Stimulated activated CD8-positive, alpha-beta memory T cell treated with anti-CD3 and anti-CD28 coated beads, Interleukin-7, amount 100 ng/mL, for 48 hours (primary cell): Measurements from ENCODE around the gene TPGS1.

Source experiments
- DNase-seq, 2 donors: peaks; one replicate each; pipeline ENCODE4 v3.0.0-alpha.2; 2020; ENCODE audit warnings: low read depth in 1 of 2; ENCODE audit errors: extremely low read depth in 1 of 2

The TPGS1 gene

DNA sequence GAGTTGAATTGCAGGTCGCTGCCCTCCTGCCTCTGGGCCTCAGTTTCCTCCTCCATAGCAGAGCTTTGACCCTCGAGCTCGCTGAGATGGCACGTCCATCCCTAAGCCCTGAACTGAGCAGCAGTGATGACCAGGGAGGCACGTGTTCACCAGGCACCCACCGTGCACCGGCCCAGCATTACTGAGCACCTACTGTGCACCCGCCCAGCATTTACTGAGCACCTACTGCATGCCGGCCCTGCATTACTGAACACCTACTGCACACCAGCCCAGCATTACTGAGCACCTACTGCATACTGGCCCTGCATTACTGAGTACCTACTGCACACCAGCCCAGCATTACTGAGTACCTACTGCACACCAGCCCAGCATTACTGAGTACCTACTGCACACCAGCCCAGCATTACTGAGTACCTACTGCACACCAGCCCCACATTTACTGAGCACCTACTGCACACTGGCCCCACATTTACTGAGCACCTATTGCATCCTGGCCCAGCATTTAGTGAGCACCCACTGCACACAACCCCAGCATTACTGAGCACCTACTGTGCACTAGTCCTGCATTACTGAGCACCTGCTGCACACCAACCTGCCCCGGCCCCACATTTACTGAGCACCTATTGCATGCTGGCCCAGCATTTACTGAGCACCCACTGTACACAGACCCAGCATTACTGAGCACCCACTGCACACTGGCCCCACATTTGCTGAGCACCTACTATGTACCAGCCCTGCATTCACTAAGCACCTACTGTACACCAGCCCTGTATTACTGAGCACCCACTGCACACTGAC lies 6.3 kb downstream of the TPGS1 start:
- no peak for DNase-seq

DNA sequence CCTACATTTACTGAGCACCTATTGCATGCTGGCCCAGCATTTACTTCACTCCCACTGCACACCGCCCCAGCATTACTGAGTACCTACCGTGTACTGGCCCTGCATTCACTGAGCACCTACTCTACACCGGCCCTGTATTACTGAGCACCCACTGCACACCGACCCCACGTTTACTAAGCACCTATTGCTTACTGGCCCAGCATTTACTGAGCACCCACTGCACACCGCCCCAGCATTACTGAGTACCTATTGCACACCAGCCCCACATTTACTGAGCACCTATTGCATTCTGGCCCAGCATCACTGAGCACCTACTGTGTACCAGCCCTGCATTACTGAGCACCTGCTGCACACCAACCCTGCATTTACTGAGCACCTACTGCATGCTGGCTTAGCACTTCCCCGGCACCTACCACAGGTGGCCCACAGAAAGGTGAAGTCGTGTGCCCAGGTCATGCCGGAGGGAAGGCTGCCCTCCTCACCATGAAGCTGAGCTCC lies 6.9 kb downstream of the TPGS1 start:
- no peak for DNase-seq

DNA sequence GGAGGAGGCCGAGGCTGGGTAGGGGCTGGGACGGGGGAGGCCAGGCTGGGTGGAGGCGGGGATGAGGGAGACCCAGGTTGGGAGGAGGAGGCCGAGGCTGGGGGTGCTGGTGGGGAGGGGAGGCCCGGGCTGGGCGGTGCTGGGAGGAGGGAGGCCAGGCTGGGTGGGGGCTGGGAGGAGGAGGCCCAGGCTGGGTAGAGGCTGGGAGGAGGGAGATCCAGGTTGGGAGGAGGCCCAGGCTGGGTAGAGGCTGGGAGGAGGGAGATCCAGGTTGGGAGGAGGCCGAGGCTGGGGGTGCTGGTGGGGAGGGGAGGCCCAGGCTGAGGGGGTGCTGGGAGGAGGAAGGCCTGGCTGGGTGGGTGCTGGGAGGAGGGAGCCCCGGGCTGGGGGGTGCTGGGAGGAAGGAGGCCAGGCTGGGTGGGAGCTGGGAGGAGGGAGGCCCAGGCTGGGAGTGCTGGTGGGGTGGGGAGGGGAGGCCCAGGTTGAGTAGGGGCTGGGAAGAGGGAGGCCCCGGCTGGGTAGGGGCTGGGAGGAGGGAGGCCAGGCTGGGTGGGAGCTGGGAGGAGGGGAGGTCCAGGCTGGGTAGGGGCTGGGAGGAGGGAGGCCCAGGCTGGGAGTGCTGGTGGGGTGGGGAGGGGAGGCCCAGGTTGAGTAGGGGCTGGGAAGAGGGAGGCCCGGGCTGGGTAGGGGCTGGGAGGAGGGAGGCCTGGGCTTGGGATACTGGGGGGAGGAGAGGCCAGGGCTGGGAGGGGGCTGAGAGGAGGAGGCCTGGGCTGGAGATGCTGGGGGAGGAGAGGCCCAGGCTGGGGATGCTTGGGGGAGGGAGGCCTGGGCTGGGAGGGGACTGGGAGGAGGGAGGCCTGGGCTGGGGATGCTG lies 10.7 kb downstream of the TPGS1 start:
- no peak for DNase-seq

DNA sequence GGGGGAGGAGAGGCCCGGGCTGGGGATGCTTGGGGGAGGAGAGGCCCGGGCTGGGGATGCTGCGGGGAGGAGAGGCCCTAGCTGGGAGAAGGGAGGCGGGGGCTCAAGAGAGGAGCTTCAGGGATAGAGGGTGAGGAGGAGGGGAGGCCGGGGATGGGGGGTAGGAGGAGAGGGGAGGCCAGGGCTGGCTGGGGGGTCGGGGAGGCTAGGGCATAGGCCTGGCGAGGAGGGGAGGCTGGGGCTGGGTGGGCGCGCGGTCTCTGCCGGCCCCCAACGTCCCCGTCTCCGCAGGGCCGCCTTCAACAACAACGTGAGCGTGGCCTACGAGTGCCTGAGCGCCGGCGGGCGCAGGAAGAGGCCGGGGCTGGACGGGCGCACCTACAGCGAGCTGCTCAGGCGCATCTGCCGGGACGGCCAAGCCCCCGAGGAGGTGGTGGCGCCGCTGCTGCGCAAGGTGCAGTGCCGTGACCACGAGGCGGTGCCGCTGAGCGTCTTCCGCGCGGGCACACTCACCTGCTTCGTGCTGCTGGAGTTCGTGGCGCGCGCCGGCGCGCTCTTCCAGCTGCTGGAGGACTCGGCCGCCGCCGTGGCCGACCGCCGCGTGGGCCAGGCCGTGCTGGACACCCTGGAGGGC lies 11.4 kb downstream of the TPGS1 start:
- peak in 1 of 2 donors; percentile 39 for DNase-seq

DNA sequence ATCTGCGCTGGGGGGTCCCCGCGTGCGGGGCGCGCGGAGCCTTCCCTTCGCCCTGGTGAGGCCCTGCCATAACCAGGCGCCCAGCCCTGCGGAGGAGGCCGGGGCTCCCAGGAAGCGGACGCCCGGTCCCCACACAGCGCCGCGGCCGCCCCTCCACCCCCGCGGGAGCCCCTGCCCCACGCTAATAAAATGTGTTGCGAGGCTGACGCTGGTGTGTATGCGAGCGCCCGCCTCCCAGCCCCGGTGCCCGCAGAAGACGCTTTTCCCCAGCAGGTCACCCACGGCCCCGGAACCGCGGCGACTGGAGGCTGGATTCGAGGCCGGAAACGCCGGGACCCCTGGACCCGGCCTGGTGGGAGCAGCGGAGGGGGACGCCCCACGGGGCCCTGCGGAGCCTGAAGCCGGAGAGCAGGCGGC lies 12.2 kb downstream of the TPGS1 start:
- no peak for DNase-seq

DNA sequence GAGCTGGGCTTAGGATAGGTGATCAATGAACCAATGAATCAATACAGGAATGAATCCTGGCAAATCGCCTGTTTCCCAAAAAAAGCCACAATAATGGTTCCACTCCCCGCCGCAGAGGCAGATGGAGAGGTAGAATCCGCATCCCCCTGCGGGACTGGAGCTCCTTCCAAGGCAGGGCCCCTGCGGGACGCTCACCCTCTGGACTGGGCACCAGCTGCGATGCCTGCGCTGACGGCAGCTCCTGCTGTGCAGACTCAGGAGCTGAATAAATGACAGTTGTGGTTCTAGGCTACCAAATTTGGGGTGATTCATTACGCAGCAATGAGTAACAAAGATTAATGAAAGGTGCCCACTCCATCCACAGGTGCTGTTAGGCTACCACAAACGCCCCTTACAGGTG lies 15.4 kb downstream of the TPGS1 start:
- DNase-seq: no peak

DNA sequence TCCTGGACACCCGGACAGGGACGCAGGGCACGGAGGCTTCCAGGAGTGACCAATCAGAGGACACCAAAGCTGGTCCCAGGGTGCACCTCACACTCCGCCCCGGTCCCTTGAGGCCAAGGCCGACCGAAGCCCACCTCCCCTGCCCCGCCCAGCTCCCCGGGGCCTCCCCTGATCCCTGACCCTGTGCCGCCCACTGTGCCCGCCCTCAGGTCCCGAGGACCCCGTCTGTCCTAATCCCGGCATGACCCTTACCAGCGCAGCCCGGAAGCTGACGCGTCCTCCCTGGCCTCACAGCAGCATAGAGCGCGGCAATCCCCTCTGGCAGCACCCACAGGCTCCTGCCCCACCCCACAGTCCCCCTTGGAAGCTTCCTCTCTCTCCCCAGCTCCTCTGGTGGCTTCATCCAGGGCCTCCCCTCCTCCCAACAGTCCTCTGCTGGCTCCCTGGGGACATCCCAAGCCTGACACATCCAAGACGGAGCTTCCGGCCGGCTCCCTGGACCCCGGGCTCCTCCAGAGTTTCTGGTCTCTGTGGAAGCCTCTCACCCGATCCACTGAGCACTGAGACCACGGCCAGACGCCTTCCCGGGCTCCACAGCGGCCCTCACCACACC lies 16.9 kb downstream of the TPGS1 start:
- no peak for DNase-seq

DNA sequence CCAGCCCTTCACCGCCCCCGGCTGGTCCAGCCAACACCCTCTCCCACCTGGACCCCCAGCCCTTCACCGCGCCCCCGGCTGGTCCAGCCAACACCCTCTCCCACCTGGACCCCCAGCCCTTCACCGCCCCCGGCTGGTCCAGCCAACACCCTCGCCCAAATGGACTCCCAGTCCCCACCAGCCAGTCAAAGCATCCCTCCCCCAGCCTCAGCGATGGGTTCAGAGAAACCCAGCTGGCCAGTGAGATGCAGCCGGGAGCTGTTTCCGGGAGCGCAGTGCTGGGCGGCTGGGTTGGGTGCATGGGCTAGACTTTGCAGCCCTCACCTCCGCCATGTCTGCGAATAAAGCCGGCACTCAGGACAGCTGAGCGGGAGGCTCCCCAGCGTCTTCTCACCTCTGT lies 17.7 kb downstream of the TPGS1 start:
- DNase-seq: no peak

DNA sequence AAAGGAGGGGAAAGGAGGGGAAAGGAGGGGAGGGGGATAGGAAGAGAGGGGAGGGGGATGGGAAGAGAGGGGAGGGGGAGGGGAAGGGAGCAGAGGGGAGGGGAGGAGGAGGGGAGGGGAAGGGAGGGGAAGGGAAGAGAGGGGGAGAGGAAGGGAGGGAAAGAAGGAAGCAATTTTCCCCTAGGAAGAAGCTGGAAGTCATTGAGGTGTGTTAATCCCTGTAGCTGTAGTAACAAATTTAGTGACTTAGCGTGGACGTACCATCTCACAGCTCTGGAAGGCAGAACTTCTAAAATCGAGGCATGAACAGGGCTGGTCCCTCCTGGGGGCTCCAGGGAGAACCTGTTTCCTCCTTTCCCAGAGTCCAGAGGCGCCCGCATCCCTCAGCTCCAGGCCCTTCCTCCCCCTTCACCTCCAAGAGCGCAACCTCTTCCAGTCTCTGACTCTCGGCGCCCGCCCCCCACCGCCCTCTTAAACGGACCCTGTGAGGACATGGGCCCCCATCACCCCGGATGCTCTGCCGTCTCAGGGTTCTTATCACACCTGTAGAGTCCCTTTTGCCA lies 18.6 kb downstream of the TPGS1 start:
- no peak for DNase-seq

DNA sequence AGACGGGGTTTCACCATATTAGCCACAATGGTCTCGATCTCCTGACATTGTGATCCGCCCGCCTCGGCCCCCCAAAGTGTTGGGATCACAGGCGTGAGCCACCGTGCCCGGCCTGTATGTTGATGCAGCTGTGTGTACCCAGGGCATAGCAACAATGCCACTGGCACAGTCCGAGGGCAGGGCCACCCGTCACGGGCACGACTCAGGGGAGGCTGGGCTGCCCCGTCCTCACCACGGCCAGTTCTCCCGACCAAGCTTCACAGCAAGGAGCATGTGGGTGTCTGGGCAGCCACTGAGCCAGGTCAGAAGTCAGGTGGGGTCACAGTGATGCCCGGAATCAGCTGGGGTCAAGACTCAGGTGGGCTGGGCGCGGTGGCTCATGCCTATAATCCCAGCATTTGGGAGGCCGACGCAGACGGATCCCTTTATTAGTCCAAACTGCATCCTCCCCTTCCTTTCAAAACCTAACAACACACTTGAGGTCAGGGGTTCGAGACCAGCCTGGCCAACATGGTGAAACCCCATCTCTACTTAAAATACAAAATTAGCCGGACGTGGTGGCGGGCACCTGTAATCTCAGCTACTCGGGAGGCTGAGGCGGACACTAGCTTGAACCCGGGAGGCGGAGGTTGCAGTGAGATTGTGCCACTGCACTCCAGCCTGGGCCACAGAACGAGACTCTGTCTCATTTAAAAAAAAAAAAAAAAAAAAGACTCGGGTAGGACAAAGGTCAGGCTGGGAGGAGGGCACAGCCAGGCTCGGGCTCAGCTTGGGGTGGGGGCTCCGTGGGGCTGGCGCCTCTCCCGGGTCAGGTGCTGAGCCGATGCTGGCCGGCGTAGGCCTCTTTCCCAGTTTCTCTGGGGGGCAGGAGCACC lies 23.1 kb downstream of the TPGS1 start:
- no peak for DNase-seq

DNA sequence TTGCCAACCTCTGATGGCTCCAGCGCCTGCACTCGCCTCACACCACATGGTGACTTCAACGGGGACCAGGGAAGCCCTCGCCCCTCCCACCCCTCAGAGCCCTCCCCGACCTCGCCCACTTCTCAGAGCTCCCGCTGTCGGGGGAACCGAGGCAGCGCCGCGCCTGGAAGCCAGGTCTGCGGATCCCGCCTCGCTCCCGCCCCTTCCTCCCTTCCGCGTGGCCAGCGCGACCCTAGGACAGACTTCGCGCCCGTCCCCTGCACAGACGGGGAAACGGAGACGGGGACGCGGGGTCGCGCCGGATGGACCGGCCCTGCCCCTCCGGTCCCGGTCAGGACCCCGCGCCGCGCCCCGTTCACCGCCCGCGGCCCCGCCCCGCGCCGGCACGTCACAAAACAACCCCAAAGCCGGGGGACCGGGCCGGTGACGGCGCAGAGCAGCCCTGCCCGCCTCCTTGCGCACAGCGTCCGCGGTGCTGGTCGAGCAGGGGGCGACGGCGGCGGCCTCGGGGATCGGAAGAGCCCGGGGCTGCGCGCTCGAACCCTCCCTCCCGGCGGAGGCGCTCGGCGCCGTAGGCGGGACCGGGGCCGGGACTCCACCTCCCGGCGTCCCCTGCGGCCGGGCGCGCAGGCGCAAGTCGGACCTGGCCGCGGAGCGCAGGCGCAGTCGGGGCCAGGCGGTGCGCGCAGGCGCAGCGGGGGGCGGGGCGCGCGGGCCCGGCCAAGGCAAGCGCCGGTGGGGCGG lies 23.9 kb downstream of the TPGS1 start:
- peak; percentile 77 to 84 for DNase-seq

DNA sequence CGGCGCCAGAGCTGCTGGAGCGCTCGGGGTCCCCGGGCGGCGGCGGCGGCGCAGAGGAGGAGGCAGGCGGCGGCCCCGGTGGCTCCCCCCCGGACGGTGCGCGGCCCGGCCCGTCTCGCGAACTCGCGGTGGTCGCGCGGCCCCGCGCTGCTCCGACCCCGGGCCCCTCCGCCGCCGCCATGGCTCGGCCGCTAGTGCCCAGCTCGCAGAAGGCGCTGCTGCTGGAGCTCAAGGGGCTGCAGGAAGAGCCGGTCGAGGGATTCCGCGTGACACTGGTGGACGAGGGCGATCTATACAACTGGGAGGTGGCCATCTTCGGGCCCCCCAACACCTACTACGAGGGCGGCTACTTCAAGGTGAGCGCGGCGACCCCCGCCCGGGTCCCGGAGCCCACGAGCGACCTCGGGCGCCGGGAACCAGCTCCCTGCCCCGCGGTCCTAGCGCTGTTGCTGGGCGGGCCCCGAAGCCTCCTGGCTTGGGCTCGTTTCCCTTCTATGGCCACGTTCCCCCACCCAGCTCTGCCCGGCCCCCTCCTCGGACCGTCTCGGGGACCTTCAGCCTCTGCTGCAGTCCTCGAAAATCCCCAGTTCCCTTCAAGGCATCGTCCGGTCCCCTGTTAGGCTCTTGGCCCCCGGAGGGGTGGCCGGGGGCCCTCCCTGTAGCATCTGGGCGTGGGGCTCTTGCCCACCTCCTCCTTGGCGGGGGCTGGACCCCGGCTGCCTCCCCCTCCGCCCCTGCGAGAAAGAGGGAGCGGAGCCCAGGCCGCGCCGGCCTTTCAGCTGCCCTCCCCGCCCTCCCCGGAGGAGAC lies 24.7 kb downstream of the TPGS1 start, which contains the start of gene CDC34:
TSS of gene CDC34 (plus strand) at position 8 of the 808 bp plus-strand sequence. CDS start at position 180, 172 bp downstream.
- no peak for DNase-seq

DNA sequence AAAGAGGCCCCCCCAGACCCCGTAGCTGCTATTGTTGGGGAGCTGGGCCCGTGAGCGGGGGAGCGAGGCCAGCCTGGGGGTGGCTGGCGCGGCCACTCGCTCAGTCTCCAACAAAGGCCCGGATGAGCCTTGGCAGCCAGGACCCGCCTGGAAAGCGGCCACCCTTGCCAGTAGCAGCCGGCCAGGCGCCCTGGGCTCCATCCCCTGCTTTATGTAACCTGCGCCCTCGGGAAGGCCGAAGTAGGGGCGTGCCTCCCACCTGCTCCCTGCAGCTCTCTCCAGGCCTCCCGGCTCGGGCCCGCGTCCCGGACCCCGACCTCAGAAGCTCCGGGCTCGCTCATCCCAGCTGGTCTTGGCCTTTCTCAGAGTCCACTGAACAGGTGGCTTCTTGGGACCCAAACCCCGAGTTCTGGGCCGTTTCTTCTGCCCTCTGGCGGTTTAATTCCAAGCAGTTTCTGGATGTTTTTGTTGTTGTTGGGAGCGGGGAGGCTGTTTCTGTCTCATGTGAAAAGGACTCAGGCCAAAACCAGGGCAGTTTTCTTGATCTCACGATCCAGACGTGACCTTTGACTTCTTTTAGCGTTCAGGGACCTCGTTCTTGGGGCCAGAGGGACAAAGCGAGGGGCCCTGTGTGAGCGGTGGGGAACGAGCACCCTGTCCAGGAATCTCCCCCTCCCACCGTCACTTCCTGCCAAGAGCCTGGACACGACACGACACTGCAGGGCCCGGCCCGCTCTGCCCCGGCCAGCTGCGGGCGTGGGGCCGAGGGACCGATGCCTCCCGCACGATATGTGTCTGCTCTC lies 25.5 kb downstream of the TPGS1 start:
- DNase-seq: no peak

DNA sequence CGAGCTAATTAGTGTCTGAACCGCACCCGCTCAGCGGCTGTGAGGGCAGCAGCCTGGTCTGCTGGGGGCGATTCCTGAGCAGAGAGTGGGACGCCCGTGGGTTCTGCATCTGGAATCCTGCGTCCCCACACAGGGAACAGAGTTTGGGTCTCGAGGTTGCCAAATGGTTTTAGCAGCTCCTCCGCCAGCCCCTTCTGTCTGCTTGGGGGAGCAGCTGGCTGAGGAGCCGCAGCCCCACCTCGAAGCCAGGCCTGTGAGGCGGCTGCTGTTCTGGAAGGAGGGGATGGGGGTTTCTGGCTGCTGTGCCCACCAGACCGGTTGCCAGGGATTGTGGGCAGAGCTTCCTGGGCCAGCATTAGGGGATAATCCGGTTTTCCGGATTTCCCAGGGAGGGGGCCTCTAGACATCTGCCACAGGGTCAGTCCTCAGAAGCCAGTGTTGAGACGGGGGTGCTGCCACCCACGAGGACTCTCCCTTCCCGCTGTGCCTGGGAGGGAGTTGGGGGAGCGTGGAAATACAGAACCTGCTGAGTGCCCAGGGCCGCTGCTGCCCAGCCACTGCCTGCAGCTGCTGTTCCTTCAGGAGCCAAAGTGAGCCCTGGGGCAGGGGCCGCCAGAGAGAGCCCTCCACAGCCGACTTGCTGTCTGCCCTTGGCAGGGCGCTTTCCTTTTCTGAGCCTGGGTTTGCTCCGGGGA lies 26.2 kb downstream of the TPGS1 start:
- DNase-seq: no peak

DNA sequence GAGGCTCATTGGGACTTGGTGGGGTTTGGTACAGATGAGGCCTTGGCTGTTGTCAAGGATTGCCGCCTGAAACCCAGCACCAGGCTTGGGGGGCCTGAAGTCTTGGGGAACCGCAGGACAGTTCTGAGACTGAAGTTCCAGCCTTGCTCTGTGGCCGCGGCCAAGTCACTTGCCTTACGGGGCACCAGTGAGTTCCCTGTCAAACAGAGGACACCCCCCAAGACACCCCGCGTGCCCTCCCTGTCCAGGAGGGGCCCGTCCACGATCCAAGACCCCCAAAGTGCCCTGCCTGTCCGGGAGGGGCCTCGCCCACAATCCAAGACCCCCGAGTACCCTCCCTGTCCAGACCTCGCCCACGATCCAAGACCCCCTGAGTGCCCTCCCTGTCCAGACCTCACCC lies 26.8 kb downstream of the TPGS1 start:
- no peak for DNase-seq

DNA sequence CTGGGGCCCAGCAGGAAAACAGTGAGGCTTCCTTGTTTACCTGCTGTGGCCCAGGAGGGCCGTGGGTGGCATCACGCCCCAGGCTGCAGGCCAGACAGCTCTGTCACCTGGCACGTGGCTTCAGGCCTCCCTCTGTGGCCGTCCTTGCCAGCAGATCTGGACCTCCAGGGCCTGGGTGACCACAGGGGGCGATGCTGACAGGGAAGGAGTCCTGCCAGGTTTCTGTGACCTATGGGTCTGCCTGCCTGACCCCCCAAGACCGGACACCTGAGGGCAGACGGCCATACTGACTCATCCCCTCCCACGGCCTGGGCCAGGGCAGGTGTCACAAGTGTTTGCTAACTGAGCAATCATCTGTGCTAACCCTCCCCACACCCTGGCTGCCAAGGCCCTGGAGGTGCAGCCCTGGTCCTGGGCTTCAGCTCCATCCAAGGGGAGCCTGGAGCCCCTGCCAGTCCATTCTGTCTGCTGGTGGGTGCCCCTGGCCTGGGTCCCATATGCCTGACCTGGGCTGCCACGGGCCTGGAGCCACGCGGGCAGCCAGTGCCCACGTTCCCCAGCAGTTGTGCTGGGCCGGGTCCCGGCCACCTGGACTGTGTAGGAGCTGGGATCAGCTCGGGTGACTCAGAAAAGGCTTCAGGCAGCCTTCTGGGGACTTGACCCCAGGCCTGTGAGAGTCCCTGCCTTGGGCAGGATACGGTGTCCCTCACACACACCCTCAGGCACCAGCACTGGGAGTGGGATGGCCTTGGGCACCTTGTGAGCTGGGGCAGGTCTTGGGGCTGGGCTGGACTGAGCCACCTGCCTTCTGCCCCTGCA lies 27.9 kb downstream of the TPGS1 start:
- no peak for DNase-seq
